H1 (cell line): ENCODE results near the gene SNAPC2. TPM values are rescaled to one million over a fixed set of nuclear protein-coding genes. Genes with fewer than 3 reads are reported as not detected.
A peak's percentile ranks its signal among the peaks of the same experiment; 100 is the strongest.

Source experiments
- CTCF ChIA-PET: fragments of 300-600 bp; sonication (Branson Sonifier 250); formaldehyde crosslinking; loops from one replicate; lab custom pipeline; 2021; ENCODE audit not compliant: partially characterized antibody; lab: Charles Lee
- POLR2A ChIA-PET: fragments of 300-600 bp; sonication (Branson Sonifier 250); formaldehyde crosslinking; loops from one replicate; lab custom pipeline; 2021; ENCODE audit warnings: inconsistent platforms; ENCODE audit not compliant: partially characterized antibody; lab: Charles Lee
- DNase-seq, 2 experiments: peaks; one replicate each; pipeline versions ENCODE4 v3.0.0 to v3.0.0-alpha.2; 2010 to 2022; ENCODE audit warnings: low spot score in 2 of 2, low read depth in 1 of 2, mixed read lengths in 1 of 2
- FAIRE-seq: peaks from 2 replicates; lab custom pipeline; 2011; peaks lifted over from hg19 to GRCh38; lab: Jason Lieb, UNC
- H2AFZ ChIP-seq: 2 replicates; pipeline ENCODE4 v1.8.1; 2012; ENCODE audit warnings: low read length, inconsistent platforms
- H2AK5ac ChIP-seq: 2 replicates; pipeline ENCODE4 v1.6.1; 2013; ENCODE audit warnings: low read depth, low read length
- H2BK120ac ChIP-seq: replicated peaks from 2 replicates; pipeline ENCODE3; 2013; ENCODE audit warnings: low read depth, low read length, inconsistent platforms
- H2BK12ac ChIP-seq: 2 replicates; pipeline ENCODE4 v1.6.1; 2013; ENCODE audit warnings: low read depth, low read length
- H2BK15ac ChIP-seq: 2 replicates; pipeline ENCODE4 v1.6.1; 2013; ENCODE audit warnings: low read length
- H2BK20ac ChIP-seq: 2 replicates; pipeline ENCODE4 v1.6.1; 2013; ENCODE audit warnings: low read length
- H2BK5ac ChIP-seq: 2 replicates; pipeline ENCODE4 v1.6.1; 2013; ENCODE audit warnings: low read depth, low read length
- H3K14ac ChIP-seq: 2 replicates; pipeline ENCODE4 v1.6.1; 2013; ENCODE audit warnings: inconsistent platforms; ENCODE audit not compliant: insufficient read length
- H3K18ac ChIP-seq: 2 replicates; pipeline ENCODE4 v1.6.1; 2013; ENCODE audit warnings: low read length; ENCODE audit errors: extremely low read depth
- H3K23ac ChIP-seq: 2 replicates; pipeline ENCODE4 v1.6.1; 2013; ENCODE audit warnings: inconsistent platforms; ENCODE audit not compliant: insufficient read length
- H3K23me2 ChIP-seq: 2 replicates; pipeline ENCODE4 v1.6.1; 2013; ENCODE audit warnings: low read depth, low read length
- H3K27ac ChIP-seq: 2 replicates; pipeline ENCODE4 v1.6.1; 2011; ENCODE audit warnings: low read depth, low read length, inconsistent platforms
- H3K27me3 ChIP-seq, 4 experiments: replicated peaks in 1 of 4; 1 replicate in 1 of 4; 2 replicates in 3 of 4; pipeline versions ENCODE4 v1.6.1 to v1.8.1; 2011 to 2013; ENCODE audit warnings: low read length in 3 of 4, mild to moderate bottlenecking in 3 of 4, inconsistent platforms in 2 of 4, mixed read lengths in 2 of 4, moderate library complexity in 1 of 4; ENCODE audit not compliant: control insufficient read depth in 3 of 4, insufficient read depth in 3 of 4; ENCODE audit errors: extremely low read depth in 1 of 4
- H3K36me3 ChIP-seq, 4 experiments: 2 replicates each; pipeline versions ENCODE4 v1.6.1 to v1.8.1; 2011 to 2013; ENCODE audit warnings: mild to moderate bottlenecking in 4 of 4, low read length in 3 of 4, moderate library complexity in 2 of 4, control low read depth in 1 of 4, inconsistent platforms in 1 of 4; ENCODE audit not compliant: insufficient read depth in 4 of 4, control insufficient read depth in 2 of 4
- H3K4ac ChIP-seq: replicated peaks from 2 replicates; pipeline ENCODE3; 2013; ENCODE audit warnings: low read length, low read depth, mixed read lengths, inconsistent platforms; ENCODE audit not compliant: insufficient read length
- H3K4me1 ChIP-seq, 4 experiments: replicated peaks in 1 of 4; 1 replicate in 1 of 4; 2 replicates in 3 of 4; pipeline versions ENCODE4 v1.6.1 to v1.8.1; 2011 to 2013; ENCODE audit warnings: low read length in 3 of 4, inconsistent platforms in 2 of 4, mixed read lengths in 1 of 4; ENCODE audit not compliant: insufficient read depth in 4 of 4, control insufficient read depth in 3 of 4
- H3K4me2 ChIP-seq, 2 experiments: 2 replicates each; pipeline versions ENCODE4 v1.6.1 to v1.8.1; 2011 to 2013; ENCODE audit warnings: low read depth in 2 of 2, low read length in 2 of 2, control low read depth in 1 of 2, inconsistent platforms in 1 of 2, mild to moderate bottlenecking in 1 of 2; ENCODE audit not compliant: insufficient read depth in 1 of 2
- H3K4me3 ChIP-seq, 4 experiments: fragments of 200-600, 300-600 bp in 1 of 4; sonication (generic), shearing (Covaris generic), sonication (Bioruptor Twin) in 1 of 4; 2 replicates each; pipeline versions ENCODE4 v1.5.1 to v1.8.1; 2011 to 2016; ENCODE audit warnings: low read length in 4 of 4, low read depth in 3 of 4, control low read depth in 2 of 4, inconsistent platforms in 2 of 4, mild to moderate bottlenecking in 2 of 4, mixed read lengths in 1 of 4, moderate library complexity in 1 of 4; ENCODE audit not compliant: insufficient read depth in 2 of 4; ENCODE audit errors: extremely low read depth in 1 of 4
- H3K56ac ChIP-seq: replicated peaks from 2 replicates; pipeline ENCODE3; 2013; ENCODE audit warnings: low read depth, mild to moderate bottlenecking, mixed read lengths, low read length, inconsistent platforms; ENCODE audit not compliant: insufficient read length
- H3K79me1 ChIP-seq: 2 replicates; pipeline ENCODE4 v1.6.1; 2013; ENCODE audit warnings: low read depth, low read length, control low read depth
- H3K79me2 ChIP-seq, 2 experiments: 2 replicates each; pipeline versions ENCODE4 v1.6.1 to v1.8.1; 2012 to 2013; ENCODE audit warnings: low read length in 2 of 2, mild to moderate bottlenecking in 2 of 2, inconsistent platforms in 1 of 2; ENCODE audit not compliant: insufficient read depth in 2 of 2, control insufficient read depth in 1 of 2
- H3K9ac ChIP-seq, 4 experiments: replicated peaks in 1 of 4; 1 replicate in 1 of 4; 2 replicates in 3 of 4; pipeline versions ENCODE4 v1.6.1 to v1.8.1; 2011 to 2013; ENCODE audit warnings: low read depth in 3 of 4, low read length in 3 of 4, control low read depth in 2 of 4, mild to moderate bottlenecking in 2 of 4, moderate library complexity in 2 of 4, inconsistent platforms in 1 of 4; ENCODE audit errors: extremely low read depth in 1 of 4
- H3K9me3 ChIP-seq, 2 experiments: 2 replicates each; pipeline versions ENCODE4 v1.6.1 to v1.8.1; 2012 to 2013; ENCODE audit warnings: mild to moderate bottlenecking in 2 of 2, moderate library complexity in 2 of 2, control low read depth in 1 of 2, inconsistent platforms in 1 of 2, low read depth in 1 of 2, low read length in 1 of 2, mixed read lengths in 1 of 2; ENCODE audit not compliant: insufficient read depth in 2 of 2
- H4K20me1 ChIP-seq, 2 experiments: replicated peaks in 1 of 2; 2 replicates each; pipeline versions ENCODE3 to v1.8.1; 2011 to 2013; ENCODE audit warnings: inconsistent platforms in 2 of 2, low read length in 2 of 2, mild to moderate bottlenecking in 1 of 2; ENCODE audit not compliant: insufficient read depth in 2 of 2, control insufficient read depth in 1 of 2
- H4K5ac ChIP-seq: 2 replicates; pipeline ENCODE4 v1.6.1; 2013; ENCODE audit warnings: low read length, low read depth, mixed read lengths, inconsistent platforms; ENCODE audit not compliant: insufficient read length
- H4K8ac ChIP-seq: 2 replicates; pipeline ENCODE4 v1.8.0; 2013; ENCODE audit warnings: mild to moderate bottlenecking, moderate library complexity, low read length, inconsistent platforms; ENCODE audit not compliant: insufficient read depth; ENCODE audit errors: extremely low read depth
- H4K91ac ChIP-seq: replicated peaks from 2 replicates; pipeline ENCODE3; 2013; ENCODE audit warnings: low read length, mixed read lengths, inconsistent platforms; ENCODE audit not compliant: insufficient read length
- JUN ChIP-seq: IDR thresholded peaks from 2 replicates; pipeline ENCODE4 v1.6.1; 2011; ENCODE audit warnings: low read depth, mild to moderate bottlenecking, improper control_type of control experiment, low read length
- KDM4A ChIP-seq: IDR thresholded peaks from one replicate; pipeline ENCODE4 v1.7.1; 2012; ENCODE audit warnings: low read depth, mild to moderate bottlenecking, moderate library complexity, low read length, inconsistent platforms; ENCODE audit not compliant: severe bottlenecking
- SP1 ChIP-seq: IDR thresholded peaks from 2 replicates; pipeline ENCODE4 v1.6.1; 2011; ENCODE audit warnings: low read depth, low read length
- WGBS, 2 experiments: shearing (Covaris generic) in 1 of 2; methylation state at CpG; one replicate each; pipeline versions ENCODE4 v1.1.6 to v1.1.7; 2013 to 2015; ENCODE audit warnings: low lambda C conversion rate in 2 of 2, mixed read lengths in 2 of 2, inconsistent platforms in 1 of 2, low coverage in 1 of 2, missing lambda C conversion rate in 1 of 2; ENCODE audit not compliant: insufficient replicate concordance in 2 of 2, insufficient coverage in 1 of 2, insufficient read length in 1 of 2; ENCODE audit errors: extremely low coverage in 1 of 2, missing lambda C conversion rate in 1 of 2; 5-methylcytosine and 5-hydroxymethylcytosine counted together
- polyA plus RNA-seq, 7 experiments: library from polyadenylated mRNA; depleted of rRNA in 3 of 7; stranded (reverse) in 5 of 7; unstranded in 2 of 7; fragments of >200 nt in 5 of 7; fragments of 200-250 nt in 2 of 7; gene quantifications; 1 replicate in 5 of 7; 2 replicates in 1 of 7; 4 replicates in 1 of 7; pipeline versions ENCODE4 v1.2.1 to v1.2.3, GENCODE V29; 2011 to 2013; ENCODE audit warnings: missing spikeins in 2 of 7, mixed read lengths in 2 of 7
- total RNA-seq: library from RNA; stranded (reverse); fragmentation: NEBNext Ultra II Directional; extraction: Animal tissue kit (Norgen Biotek cat#: 25700); gene quantifications from 2 replicates; pipeline ENCODE4 v1.2.1, GENCODE V29; 2021

Gene SNAPC2
- total and polyA plus RNA-seq, 2 of the 8 experiments (the other 6 are each of a cell fraction or from before 2014, with no cell fraction given): 18.2 to 20.3 TPM

DNA sequence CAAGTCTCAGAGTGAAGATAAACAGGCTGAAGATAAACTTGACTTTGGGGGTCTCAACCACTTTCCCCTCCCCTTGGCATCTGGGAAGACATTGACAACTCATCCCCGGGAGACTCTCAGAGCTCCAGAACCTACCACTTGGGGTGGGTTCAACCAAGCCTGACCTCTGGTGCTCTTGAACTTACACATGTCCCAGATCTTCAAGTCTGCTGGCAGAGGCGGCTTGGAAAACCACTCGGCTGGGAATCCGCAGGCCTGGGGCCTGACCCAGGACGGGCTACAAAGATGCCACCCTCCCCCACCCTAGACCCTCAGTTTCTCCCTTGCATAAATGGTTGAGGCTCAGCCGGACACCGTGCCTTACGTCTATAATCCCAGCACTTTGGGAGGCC lies 31.3 kb upstream of the SNAPC2 start:
- Histone ChIP-seq H3K27me3 (peaks cover 0 to 4% (median 3%) of the 10 kb centered on the region in 4 experiments; a peak in 4 of 7 replicates), H3K36me3 (no peaks in the 10 kb centered on the region), H3K4me2 (peak overlapping the region; percentile 55 to 73), H2BK12ac (no peak overlapping the region), H3K4ac (no peak overlapping the region), H3K23me2 (peaks cover 5% of the 10 kb centered on the region; the same call in 1 of the 2 replicates), H2BK120ac (no peak overlapping the region), H3K9ac (no peak overlapping the region), H4K8ac (no peak overlapping the region), H3K27ac (no peak overlapping the region), H2BK15ac (no peak overlapping the region), H3K79me1 (no peaks in the 10 kb centered on the region), H2BK5ac (peak overlapping the region; percentile 16; the same call in 1 of the 2 replicates), H3K18ac (no peak overlapping the region), H2BK20ac (no peak overlapping the region), H3K23ac (no peak overlapping the region), H2AK5ac (no peak overlapping the region), H4K91ac (no peak overlapping the region), H3K9me3 (no peaks in the 10 kb centered on the region), H3K4me3 (peak overlapping the region; percentile 51 to 69 (median 57)), H3K14ac (no peak overlapping the region), H4K5ac (no peak overlapping the region), H3K56ac (no peak overlapping the region), H4K20me1 (no peaks in the 10 kb centered on the region), H3K79me2 (no peaks in the 10 kb centered on the region), H3K4me1 (peaks cover 0 to 7% (median 5%) of the 10 kb centered on the region in 4 experiments; a peak in 4 of 7 replicates), H2AFZ (no peak overlapping the region)
- TF ChIP-seq SP1 (no peak), JUN (no peak), KDM4A (peak; percentile 4)
- no peak for FAIRE-seq
- ChIA-PET CTCF (interaction anchor here (1.2 to 3.2 kb wide), 4 partner anchors 11 to 310 kb away, joined by 3 to 21 read pairs (median 4); partner anchors contain the start of gene MAP2K7), POLR2A (interaction anchor here (0.7 to 1.9 kb wide), 7 partner anchors 8 to 39 kb away, joined by 3 to 9 read pairs (median 4); partner anchors contain the start of gene PRR36)
- WGBS, 2 experiments: 83% methylated on average over 8 of the region's 8 CpGs; no CpG with 5 or more reads in 1 of the 2 experiments
- DNase-seq: no peak
